GM19468 (cell line): ENCODE results near the gene MYOCD.

Experiments used
- ATAC-seq: cut with Tn5 transposase; IDR thresholded peaks from one replicate; pipeline ENCODE4 v1.9.1; 2021; ENCODE audit warnings: mild to moderate bottlenecking, moderate library complexity, moderate number of reproducible peaks; ENCODE audit not compliant: unreplicated experiment; ENCODE audit errors: extremely low read depth

The MYOCD gene

GRCh38 chr17:12739500-12739899 lies 73.8 kb downstream of the MYOCD start:
- ATAC-seq, result no peak

GRCh38 chr17:12743046-12743445 lies 77.4 kb downstream of the MYOCD start:
- no peak for ATAC-seq

- ATAC-seq, result no peak
Observed at GRCh38 chr17:12744298-12744697, 78.6 kb downstream of the MYOCD start.

GRCh38 chr17:12744786-12745185 lies 79.1 kb downstream of the MYOCD start:
- ATAC-seq, result no peak

GRCh38 chr17:12745486-12745885 lies 79.8 kb downstream of the MYOCD start:
- no peak for ATAC-seq

GRCh38 chr17:12756786-12757185 lies 91.1 kb downstream of the MYOCD start:
- ATAC-seq, result no peak

- no peak for ATAC-seq
Observed at GRCh38 chr17:12759090-12759489, 93.4 kb downstream of the MYOCD start.

GRCh38 chr17:12765548-12765947 lies 99.9 kb downstream of the MYOCD start:
- no peak for ATAC-seq

- ATAC-seq, result no peak
Observed at GRCh38 chr17:12768255-12768654, 102.6 kb downstream of the MYOCD start.

- no peak for ATAC-seq
Observed at GRCh38 chr17:12769981-12770380, 104.3 kb downstream of the MYOCD start.

- no peak for ATAC-seq
Observed at GRCh38 chr17:12773153-12773552, 107.5 kb downstream of the MYOCD start.

- ATAC-seq, result peak; percentile 35
Observed at GRCh38 chr17:12789075-12789480, 123.4 kb downstream of the MYOCD start.

GRCh38 chr17:12789481-12790248 lies 124.0 kb downstream of the MYOCD start, which contains the start of gene ARHGAP44:
TSS of gene ARHGAP44 (plus strand) at chr17:12789498. CDS start at chr17:12789839, 341 bp downstream.
- peak; percentile 49 for ATAC-seq

- ATAC-seq, result no peak
Observed at GRCh38 chr17:12790249-12791106, 124.8 kb downstream of the MYOCD start.

GRCh38 chr17:12794919-12795532 lies 129.3 kb downstream of the MYOCD start:
- no peak for ATAC-seq

GRCh38 chr17:12800855-12801365 lies 135.2 kb downstream of the MYOCD start:
- ATAC-seq, result no peak

GRCh38 chr17:12806630-12807029 lies 140.9 kb downstream of the MYOCD start:
- no peak for ATAC-seq

GRCh38 chr17:12808723-12809122 lies 143.0 kb downstream of the MYOCD start:
- ATAC-seq, result no peak

- no peak for ATAC-seq
Observed at GRCh38 chr17:12812877-12813276, 147.2 kb downstream of the MYOCD start.

- no peak for ATAC-seq
Observed at GRCh38 chr17:12813664-12814063, 148.0 kb downstream of the MYOCD start.

- no peak for ATAC-seq
Observed at GRCh38 chr17:12814718-12815117, 149.0 kb downstream of the MYOCD start.
